ENCODE measurements around the gene DNAJC3.
"Not testable (repeated sequence)": the region's sequence is repeated elsewhere in the genome, so short reads cannot be mapped to it uniquely, and the experiment has no call there.

DNAJC3 gene

DNA sequence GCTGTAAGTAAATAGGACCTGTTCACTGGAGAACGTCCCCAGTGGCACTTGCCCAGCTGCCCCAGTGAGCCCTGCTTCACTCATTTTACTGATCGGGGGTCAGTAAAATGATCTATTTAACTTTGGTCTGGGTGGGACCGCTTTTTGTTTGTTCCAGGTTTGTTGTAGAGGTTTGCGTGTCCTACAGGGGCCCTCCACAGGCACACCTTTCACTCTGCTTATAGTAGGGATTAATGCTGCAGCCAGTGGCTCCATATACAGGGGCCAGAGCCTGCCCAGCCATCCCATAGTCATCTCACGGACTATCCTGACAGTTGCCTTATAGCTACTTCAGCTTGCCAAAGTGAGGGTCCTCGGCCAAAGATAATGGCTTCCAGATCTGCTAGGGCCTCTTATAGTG, 104.1 kb downstream of the DNAJC3 start:
- no peak for DNase-seq (ENCODE audit: low read depth)

DNA sequence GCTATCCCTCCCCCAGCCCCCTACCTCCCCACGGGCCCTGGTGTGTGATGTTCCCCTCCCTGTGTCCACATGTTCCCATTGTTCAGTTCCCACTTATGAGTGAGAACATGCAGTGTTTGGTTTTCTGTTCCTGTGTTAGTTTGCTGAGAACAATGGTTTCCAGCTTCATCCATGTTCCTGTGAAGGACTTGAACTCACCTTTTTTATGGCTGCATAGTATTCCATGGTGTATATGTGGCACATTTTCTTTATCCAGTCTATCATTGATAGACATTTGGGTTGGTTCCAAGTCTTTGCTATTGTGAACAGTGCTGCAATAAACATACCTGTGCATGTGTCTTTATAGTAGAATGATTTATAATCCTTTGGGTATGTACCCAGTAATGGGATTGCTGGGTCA, 105.0 kb downstream of the DNAJC3 start:
- not testable (repeated sequence) for DNase-seq (ENCODE audit: low read depth)

DNA sequence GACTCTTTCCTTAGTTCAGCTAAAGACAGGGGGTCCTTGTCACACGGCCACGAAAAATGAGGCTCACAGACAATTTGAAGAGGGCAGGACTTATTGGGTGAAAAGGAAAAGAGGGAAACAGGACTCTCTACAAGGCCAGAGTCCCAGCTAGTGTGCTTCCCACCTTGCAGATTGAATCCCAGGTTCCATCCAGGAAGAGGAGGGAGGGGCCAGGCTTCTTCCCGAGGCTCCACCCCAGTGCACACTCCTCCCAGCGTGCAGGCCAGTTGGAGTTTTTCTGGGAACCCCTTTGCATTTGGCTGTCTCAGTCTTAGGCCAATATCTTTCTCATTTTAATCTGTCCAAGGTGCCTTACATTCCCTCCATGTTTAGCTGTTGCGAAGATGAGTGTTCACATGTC, 106.8 kb downstream of the DNAJC3 start:
- no peak for DNase-seq (ENCODE audit: low read depth)

DNA sequence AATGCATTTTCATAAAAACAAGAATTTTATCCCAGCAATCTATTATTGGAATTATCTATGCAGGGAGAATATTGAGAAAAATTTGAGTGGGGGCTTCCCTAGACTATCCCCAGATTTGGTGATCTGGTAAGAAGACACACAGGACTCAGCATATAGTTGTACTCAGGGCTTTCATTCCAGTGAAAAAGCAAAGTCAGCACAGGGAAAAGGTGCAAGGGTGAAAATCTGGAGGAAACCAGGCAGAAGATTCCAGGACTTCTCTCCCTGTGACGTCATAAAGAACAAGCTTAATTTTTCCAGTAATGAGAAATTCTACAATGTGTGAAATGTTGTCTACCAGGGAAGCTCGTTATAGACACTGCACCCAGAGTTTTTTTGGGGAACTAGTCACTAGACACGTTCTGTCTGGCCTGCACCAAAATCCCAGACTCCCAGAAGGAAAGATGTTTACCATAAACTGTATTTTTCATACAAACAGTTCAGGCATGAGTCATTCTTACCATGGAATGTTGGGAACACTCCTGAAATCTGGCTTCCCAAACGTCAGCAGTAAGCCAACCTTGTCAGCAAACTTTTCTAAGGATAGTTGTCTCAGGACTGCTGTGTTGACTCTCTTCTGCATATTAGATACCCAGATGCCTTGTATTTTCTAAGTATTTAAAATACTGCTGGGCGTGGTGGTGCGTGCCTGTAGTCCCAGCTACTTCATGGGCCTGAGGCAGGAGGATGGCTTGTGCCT, 107.4 kb downstream of the DNAJC3 start:
- DNase-seq (ENCODE audit: low read depth) = no peak

DNA sequence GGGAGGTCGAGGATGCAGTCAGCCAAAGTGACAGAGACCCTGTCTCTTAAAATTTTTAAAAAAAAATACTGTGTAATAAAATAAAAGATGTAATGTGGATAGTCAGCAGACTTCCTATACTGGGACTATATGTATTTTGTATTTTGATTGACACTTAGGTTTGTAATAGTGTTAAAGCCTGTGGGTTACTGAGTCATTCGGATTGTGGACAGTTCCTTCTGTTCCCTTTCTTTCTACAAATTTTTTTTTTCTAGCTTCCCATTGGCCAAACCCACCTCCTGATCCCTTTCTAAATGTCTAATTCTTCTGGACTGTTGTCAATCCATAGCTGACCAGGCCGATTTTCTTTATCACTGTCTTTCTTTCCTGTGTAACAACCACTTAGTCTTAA, 108.0 kb downstream of the DNAJC3 start:
- DNase-seq (ENCODE audit: low read depth) = no peak

DNA sequence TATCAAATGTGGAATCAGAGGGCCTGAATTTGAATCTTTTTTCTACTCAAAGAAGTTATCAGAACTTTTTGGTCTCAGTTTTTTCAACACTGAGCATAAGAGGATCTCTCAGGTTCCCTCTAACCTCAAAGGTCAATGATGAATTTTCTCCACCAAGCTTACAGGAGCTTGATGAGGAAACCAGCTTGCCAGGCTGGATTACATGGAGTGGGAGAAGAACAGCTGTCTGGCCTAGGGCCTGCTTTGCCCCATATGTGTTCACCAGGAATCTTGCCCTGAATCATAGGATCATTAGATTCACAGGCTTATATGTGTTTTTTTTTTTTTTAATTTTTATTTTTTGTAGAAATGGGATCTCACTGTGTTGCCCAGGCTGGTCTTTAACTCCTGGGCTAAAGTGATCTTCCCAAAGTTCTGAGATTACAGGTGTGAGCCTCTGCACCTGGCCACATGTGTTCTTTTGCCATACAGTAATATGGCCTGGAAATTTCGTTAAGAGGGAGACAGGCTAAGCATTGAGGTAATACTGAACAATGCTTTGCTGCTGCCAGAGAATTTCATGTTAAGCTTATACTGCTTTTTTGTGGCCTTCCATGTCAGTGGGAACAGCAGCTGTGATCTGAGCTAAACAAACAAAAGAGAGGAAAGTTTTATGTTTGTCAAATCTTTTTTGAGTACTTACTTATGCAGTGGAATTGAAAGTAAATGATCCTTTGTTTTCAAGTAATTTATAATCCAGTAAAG, 110.6 kb downstream of the DNAJC3 start:
- no peak for DNase-seq (ENCODE audit: low read depth)

DNA sequence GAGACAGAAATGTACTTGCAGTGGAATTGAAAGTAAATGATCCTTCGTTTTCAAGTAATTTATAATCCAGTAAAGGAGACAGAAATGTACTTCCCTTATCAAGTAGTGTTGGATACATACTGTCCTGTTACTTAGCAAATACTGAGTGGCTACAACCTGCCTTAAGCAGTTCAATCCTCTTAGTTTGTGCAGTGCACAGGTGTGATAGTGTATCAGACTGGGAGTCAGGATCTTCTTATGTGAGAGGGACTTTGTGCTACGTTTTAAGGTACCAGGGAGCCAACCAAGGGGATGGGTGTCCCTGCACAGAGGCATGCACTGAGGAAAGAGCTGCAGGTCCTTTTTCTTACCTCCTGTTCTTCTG, 111.1 kb downstream of the DNAJC3 start:
- no peak for DNase-seq (ENCODE audit: low read depth)

DNA sequence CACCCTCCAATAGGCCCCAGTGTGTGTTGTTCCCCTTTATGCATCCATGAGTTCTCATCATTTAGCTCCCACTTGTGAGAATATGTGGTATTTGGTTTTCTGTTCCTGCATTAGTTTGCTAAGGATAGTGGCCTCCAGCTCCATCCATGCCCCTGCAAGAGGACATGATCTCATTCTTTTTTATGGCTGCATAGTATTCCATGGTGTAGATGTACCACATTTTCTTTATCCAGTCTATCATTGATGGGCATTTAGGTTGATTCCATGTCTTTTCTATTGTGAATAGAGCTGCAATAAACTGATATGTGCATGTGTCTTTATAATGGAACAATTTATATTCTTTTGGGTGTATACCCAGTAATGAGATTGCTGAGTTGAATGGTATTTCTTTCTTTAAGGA, 112.4 kb downstream of the DNAJC3 start:
- not testable (repeated sequence) for DNase-seq (ENCODE audit: low read depth)

DNA sequence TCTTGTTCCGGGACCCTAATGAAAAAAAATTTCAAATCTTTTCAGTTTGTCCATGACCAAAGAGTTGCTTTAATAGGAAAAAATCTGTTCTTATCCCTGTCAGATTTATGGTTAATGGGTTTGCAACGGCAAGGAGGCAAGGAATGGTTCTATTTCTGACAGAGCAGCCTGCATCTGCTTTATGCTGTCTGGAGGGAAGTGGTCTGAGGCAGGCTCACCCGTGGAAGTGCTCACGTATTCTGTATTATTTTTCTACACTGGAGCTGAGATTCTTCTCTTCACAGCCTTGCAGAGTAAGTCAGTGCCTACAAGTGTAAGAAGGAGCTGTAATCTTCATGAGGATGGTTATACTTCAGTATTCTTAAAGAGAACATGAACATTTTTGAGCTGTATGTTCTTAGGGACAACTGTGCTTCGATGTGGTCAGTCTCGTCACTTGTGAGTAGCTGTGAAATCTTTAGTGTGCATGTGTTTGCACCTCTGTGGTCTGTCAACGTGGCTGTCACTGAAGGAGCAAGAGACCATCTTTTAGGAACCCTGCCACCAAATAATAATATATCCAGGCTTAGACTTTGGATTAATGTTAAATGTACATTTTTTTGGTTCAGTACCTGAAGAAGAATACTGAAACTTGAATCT, 114.3 kb downstream of the DNAJC3 start:
- DNase-seq (ENCODE audit: low read depth) = no peak

DNA sequence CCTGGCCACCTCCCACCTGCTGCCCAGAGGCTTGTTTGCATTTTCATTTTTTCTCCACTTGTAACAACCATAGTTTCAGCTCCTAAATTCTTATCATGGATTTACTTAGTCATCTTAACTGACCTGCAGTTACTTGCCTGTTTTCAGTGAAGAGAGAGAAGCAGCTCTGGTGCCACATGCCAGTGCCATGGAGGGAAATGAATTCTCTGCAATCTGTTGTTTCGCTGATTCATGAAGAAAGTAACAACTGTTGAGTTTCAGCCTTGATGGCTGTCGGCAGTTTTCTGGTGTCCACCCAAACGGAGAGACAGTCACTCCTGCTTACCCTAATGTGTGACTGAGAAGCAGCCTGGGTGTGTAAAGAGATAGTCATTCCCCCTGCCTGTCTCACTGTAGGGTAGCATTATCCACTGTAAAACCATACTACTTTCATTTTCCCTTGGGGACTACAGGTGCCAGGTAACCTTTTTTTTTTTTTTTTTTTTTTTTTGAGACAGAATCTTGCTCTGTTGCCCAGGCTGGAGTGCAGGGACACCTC, 116.1 kb downstream of the DNAJC3 start:
- DNase-seq (ENCODE audit: low read depth) = no peak

DNA sequence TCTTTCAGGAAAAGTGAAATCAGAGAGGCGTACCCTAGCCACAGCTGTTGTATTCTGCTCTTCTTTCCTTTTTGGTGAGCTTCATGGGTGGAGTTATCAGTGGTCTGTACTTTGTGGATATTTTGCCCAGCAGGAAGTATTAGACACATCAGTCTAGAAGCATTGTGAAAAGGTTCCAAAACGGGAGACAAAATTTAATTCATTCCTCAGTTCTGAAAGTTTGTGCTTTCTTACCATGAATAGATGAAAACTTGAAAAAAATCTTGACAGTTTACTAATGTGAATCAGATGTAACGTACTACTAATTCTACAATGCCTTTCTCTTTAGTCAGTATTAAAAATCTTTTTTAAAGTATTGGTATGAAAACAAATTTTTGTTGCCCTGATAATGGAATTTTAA, 116.8 kb downstream of the DNAJC3 start:
- DNase-seq (ENCODE audit: low read depth) = no peak

DNA sequence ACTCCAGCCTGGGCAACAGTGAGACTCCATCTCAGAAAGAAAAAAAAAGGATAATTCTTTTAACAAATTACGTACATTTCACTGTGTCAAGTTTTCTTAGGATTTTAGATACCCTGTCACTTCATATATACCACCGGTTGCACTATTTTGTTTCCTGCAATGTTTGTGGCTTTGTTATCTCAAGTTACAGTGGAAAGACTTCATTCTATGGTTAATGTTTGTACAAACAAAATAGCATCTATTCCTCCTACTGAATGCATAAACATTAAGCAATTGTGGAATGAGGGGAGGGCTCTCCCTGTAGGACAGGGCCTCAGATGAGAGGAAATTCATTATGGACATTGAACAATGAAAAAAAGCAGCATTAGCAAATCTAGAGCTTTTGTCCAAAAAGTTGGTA, 120.1 kb downstream of the DNAJC3 start:
- DNase-seq (ENCODE audit: low read depth) = no peak

DNA sequence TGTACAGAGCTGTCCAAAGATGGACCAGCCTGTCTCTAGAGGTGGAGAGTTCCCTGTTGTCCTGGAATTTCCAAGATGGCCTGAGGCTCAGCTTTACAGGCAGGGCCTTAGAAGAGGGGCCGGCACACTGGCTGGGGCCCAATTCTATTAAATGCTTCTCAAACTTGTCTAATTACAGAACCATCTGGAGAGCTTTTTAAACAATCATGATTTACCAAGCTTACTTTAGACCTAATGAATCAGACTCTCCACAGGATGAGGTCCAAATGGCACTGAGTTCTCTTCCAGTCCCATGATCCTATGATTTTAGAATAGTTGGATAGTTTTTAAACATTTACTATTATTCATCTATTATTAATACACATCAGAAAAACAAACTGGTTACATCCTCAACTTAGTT, 123.5 kb downstream of the DNAJC3 start:
- no peak for DNase-seq (ENCODE audit: low read depth)

DNA sequence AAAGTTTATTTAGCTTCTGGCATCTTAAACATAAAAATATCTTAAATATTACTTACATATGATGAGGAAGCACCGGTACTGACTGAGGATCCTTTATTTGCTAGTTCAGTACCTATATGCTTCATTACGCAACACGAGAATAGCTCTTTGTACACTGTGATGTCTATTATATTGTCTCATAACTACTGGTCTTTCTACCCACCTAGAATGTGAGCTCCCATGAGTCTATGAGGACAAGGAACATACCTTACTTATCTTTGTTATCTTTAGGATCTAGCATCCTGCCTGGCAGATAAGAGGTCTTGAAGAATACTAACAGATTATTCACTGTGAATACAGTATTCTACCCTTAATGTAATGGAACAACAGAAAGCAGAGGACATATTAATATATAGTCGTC, 124.9 kb downstream of the DNAJC3 start:
- DNase-seq (ENCODE audit: low read depth) = no peak

DNA sequence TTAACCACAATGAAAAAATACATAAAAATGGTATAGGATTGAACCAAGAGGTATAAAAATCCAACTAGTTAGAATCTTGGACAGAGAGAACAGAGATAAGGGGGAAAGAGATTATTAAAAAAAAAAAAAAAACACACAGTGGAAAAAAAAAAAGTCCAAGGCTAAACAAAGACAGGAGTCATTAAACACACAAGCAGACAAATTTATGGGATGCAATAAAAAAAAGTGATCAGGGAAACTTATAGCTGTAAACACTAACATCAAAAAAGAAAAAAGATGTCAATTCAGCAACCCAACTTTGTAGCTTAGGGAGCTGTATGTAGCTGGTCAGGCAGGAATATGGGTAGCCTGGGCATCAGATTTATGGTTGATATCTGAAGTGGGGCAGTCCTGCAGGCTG, 129.0 kb downstream of the DNAJC3 start:
- DNase-seq (ENCODE audit: low read depth) = no peak

DNA sequence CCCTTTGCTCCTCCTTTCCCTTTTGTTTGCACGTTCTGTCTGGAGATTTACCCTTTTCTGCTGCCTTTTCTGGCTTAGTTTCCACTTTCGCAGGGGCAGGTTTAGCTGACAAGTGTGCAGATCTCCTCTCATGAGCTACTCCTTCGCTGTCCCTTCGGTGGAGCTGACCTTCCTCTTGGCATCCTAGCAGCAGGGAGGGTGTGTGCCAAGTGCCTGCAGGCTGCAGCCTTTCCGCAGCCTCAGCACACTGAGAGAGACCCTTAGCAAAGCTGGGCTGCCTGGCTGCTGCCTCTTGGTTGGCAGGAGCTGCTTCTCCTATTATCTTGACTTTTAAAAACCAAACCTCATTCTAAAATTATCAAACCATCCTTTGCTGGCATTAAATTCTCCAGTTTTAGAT, 132.5 kb downstream of the DNAJC3 start:
- DNase-seq (ENCODE audit: low read depth) = no peak

DNA sequence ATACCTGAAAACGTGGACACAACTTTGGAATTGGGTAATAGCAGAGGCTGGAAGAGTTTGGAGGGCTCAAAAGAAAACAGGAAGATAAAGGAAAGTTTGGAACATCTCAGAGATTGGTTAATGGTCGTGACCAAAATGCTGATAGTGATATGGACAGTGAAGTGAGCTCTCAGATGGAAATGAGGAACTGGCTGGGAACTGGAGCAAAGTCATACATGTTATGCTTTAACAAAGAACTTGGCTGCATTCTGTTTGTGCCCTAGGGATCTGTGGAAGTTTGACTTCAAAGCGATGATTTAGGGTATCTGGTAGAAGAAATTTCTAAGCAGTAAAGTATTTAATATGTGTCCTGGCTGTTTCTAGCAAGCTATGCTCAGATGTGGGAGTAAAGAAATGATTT, 136.2 kb downstream of the DNAJC3 start:
- no peak for DNase-seq (ENCODE audit: low read depth)

DNA sequence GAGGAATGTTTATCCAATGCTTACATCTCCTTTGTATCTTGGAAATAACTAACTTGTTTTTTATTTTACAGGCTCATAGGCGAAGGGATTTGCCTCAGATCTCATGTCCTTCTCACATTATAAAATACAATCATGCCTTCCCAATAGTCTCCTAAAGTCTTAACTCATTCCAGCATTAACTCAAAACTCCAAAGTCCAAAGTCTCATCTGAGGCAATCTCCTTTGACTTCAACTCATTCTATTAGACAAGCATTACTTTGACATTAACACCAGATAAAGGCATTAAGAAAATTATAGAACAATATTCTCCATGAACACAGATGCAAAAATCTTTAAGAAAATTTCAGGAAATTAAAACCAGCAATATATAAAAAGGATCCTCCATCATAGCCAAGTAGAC, 137.6 kb downstream of the DNAJC3 start:
- no peak for DNase-seq (ENCODE audit: low read depth)

DNA sequence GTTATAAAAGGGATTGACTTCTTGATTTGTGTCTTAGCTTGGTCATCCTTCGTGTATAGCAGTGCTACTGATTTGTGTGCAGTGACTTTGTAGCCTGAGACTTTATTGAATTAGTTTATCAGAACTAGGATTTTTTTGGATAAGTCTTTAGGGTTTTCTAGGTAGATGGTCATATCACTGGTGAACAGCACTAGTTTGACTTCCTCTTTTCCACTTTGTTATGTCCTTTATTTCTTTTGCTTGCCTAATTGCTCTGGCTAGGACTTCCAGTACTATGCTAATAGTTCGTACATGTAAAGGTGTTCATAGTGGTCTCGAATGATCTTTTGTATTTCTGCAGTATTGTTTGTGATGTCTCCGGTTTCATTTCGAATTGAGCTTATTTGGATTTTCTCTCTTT, 145.4 kb downstream of the DNAJC3 start:
- DNase-seq (ENCODE audit: low read depth) = no peak

DNA sequence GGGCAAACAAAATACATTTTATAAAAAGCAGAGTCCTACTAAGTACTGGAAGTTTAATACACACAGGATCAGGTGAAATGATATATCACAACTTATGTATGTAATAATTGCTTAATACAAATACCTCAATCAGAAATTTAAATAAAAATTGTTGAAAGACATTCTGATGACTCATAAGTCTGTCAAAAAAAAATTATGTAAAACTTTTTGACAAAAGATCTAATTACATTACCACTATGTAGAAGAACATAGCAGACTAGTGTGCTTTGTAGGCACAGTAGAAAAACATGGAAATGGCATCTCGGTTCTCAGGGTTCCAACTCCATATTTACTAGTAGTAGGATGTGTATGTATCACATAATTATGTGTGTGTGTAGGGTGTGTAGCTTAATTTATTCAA, 156.2 kb downstream of the DNAJC3 start:
- DNase-seq (ENCODE audit: low read depth) = no peak

DNA sequence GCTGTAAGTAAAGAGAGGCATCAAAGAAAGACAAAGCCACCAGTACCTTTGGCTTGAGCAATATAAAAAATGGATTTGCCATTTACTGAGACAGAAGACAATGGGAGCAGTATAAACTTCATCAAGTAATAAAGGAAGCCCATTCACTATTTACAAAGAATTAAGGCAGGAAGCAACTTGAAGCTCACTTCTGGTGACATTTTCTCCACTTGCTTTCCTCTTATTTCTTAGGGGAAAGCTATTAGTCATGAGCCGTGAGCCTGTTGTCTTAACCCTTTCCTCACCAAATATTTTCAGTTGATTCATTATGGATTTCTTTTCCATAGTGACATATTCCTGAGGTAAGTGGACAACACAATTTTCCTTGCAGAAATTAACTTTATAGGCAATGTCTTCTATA, 156.8 kb downstream of the DNAJC3 start:
- DNase-seq (ENCODE audit: low read depth) = no peak

DNA sequence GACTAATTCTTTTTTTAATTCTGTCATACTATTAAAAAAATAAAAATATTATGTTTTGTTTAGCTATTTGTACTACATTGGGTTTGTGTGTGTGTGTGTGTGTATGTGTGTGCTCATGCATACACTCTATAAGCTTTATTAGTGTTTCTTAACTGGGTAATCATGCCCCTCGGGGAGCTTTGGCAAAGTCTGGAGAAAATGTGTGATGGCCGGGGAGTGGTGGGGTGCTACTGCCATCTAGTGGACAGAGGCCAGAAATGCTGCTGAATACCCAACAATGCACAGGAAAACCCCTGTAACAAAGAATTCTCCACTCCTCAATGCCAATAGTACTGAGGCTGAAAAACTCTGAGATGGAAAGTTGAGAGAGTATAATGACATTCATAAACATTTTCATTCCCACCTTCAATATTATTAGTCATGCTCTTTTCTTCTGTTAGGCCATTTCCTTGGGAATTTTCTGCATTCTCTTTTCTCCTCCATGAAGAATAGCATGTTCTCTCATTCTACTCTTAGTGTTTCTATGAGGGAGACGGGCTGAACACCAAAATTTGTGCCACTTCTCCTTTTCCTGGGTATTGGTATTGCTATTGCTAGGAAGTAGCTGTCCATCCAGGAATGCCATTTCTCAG, 157.3 kb downstream of the DNAJC3 start:
- DNase-seq (ENCODE audit: low read depth) = peak; percentile 31

DNA sequence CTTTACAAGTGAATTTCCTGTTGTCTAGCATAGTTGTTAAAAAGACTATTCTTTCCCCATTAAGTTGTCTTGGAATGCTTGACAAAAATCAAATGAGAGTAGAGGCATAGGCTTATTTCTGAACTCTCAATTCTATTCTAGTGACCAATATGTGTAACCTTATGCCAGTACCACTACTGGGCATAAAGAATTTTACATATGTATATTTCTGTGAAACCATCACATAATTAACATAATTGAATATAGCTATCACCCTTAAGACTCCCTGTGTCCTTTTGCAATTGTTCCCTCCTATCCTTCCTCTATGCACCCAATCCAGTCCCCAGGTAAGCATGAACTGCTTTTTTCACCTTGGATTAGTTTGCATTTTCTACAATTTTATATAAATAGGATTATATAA, 165.0 kb downstream of the DNAJC3 start:
- no peak for DNase-seq (ENCODE audit: low read depth)

Data from stimulated activated CD8-positive, alpha-beta memory T cell treated with anti-CD3 and anti-CD28 coated beads, Interleukin-4, amount 100 ng/mL, for 24 hours (primary cell).